ENCODE data around the gene P2RY12.

- TF ChIP-seq TAF1 (IDR thresholded peaks at IDR 0.05; ENCODE audit: low read depth, low read length) = no peak
- TF ChIP-seq POLR2A (IDR thresholded peaks at IDR 0.05; ENCODE audit: low read depth, low read length) = no peak
- no peak for TF ChIP-seq POLR2AphosphoS5 (IDR thresholded peaks at IDR 0.05; ENCODE audit: low read depth, low read length)
- TF ChIP-seq SPI1 (IDR thresholded peaks at IDR 0.05; ENCODE audit: low read depth, low read length) = no peak
- TF ChIP-seq PAX5 (IDR thresholded peaks at IDR 0.05; ENCODE audit: insufficient read depth, low read length, severe bottlenecking) = no peak
Observed at GRCh38 chr3:151322511-151322910, 62.0 kb downstream of the P2RY12 start.
